Measurements from ENCODE around the gene LPAR4. TPM values are rescaled to one million over a fixed set of nuclear protein-coding genes. Genes with fewer than 3 reads are reported as not detected.

Gene LPAR4
- polyA plus RNA-seq, 2 of the 4 experiments (the other 2 are of a cell fraction), result not detected

DNA sequence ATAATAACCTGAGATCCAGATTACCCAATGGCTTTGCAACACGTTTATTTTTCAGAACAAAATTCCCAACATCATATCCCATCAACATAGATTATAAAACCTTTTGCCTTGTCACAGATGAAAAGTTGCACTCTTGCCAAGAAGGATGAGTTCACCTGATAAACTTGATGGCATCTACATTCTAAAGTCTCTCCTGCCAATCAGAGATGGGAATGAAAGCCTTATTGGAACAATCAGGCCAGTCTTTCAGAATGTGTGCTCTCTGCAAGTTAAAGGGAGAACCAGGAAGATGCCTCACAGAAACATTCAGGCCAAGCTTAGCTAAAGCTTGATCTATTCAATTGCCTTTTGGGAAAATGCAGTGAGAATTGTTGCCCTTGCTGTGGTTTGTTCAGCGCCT lies 1.3 kb downstream of the LPAR4 start:
- POLR2A ChIA-PET, result no interaction called here
- Histone ChIP-seq H3K9me3 (no peaks in the 10 kb centered on the region), H3K4me2 (no peak overlapping the region), H3K27ac (no peak overlapping the region), H3K4me3 (no peak overlapping the region), H3K4me1 (no peaks in the 10 kb centered on the region)
- DNase-seq (ENCODE audit: low read depth in 1 of 2, low spot score in 1 of 2), result no peak
- CTCF ChIA-PET, result no interaction called here
- no peak for ATAC-seq
- FAIRE-seq, result no peak
- TF ChIP-seq MAFK (IDR thresholded peaks at IDR 0.05; ENCODE audit: partially characterized antibody) (no peak), RNF2 (IDR thresholded peaks at IDR 0.05; ENCODE audit: borderline replicate concordance, low read depth) (no peak), HOXA7 (CRISPR knock-in tag; IDR thresholded peaks at IDR 0.05) (no peak), FOSB (CRISPR knock-in tag; IDR thresholded peaks at IDR 0.05) (no peak), JUN (IDR thresholded peaks at IDR 0.05) (no peak), HEYL (CRISPR knock-in tag; IDR thresholded peaks at IDR 0.05) (no peak), ZFP36 (IDR thresholded peaks at IDR 0.05; ENCODE audit: borderline replicate concordance, partially characterized antibody) (no peak), ZSCAN20 (CRISPR knock-in tag; IDR thresholded peaks at IDR 0.05) (no peak), RCOR1 (IDR thresholded peaks at IDR 0.05; ENCODE audit: low read depth, low read length) (no peak), EHMT2 (IDR thresholded peaks at IDR 0.05; ENCODE audit: low read depth) (no peak), ZC3H11A (IDR thresholded peaks at IDR 0.05) (no peak), POLR2AphosphoS2 (conservative IDR thresholded peaks at IDR 0.05; ENCODE audit: low read length) (no peak), TFCP2L1 (CRISPR knock-in tag; IDR thresholded peaks at IDR 0.05) (no peak)
- TF ChIP-seq, protein P1, sequence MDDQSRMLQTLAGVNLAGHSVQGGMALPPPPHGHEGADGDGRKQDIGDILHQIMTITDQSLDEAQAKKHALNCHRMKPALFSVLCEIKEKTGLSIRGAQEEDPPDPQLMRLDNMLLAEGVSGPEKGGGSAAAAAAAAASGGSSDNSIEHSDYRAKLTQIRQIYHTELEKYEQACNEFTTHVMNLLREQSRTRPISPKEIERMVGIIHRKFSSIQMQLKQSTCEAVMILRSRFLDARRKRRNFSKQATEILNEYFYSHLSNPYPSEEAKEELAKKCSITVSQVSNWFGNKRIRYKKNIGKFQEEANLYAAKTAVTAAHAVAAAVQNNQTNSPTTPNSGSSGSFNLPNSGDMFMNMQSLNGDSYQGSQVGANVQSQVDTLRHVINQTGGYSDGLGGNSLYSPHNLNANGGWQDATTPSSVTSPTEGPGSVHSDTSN (IDR thresholded peaks at IDR 0.05), result no peak
- TF ChIP-seq, protein P2, sequence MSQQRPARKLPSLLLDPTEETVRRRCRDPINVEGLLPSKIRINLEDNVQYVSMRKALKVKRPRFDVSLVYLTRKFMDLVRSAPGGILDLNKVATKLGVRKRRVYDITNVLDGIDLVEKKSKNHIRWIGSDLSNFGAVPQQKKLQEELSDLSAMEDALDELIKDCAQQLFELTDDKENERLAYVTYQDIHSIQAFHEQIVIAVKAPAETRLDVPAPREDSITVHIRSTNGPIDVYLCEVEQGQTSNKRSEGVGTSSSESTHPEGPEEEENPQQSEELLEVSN (IDR thresholded peaks at IDR 0.05; ENCODE audit: borderline replicate concordance, low read depth), result no peak
- TF ChIP-seq, protein P3, sequence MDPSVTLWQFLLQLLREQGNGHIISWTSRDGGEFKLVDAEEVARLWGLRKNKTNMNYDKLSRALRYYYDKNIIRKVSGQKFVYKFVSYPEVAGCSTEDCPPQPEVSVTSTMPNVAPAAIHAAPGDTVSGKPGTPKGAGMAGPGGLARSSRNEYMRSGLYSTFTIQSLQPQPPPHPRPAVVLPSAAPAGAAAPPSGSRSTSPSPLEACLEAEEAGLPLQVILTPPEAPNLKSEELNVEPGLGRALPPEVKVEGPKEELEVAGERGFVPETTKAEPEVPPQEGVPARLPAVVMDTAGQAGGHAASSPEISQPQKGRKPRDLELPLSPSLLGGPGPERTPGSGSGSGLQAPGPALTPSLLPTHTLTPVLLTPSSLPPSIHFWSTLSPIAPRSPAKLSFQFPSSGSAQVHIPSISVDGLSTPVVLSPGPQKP (IDR thresholded peaks at IDR 0.05; ENCODE audit: low read depth, low read length), result no peak
- 5% methylated on average over 2 of the region's 2 CpGs for WGBS (ENCODE audit: missing lambda C conversion rate)

DNA sequence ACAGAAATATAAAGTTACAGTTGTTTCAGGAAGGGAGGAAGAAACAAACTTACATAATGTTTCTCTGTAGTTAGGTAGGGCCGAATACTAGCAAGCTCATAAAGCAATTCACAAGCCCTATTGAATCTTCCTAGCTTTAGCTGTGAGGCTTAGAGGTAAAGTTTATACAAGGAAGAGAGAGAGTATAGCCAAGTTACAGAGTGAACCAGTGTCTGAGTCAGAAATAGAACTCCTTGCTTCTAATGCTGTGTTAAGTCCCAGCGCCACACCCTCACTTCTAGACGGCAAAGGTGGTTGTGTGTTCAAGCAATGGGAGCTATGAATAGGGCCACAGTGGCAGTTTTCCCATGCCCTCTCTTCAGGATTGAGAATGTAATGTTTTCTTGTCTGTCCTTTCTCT lies 6.1 kb downstream of the LPAR4 start:
- H3K4me3 ChIP-seq, result no peak overlapping the region
- DNase-seq (ENCODE audit: low read depth in 1 of 2, low spot score in 1 of 2) (no peak), FAIRE-seq (peak; percentile 7), ATAC-seq (no peak)
- H3K4me2 ChIP-seq, result no peak overlapping the region
- no peak overlapping the region for H3K27ac ChIP-seq
- no peaks in the 10 kb centered on the region for H3K4me1 ChIP-seq
- ChIA-PET POLR2A (no interaction called here), CTCF (no interaction called here)
- TF ChIP-seq POLR2A (IDR thresholded peaks at IDR 0.05; ENCODE audit: low read length) (no peak), RAD21 (conservative IDR thresholded peaks at IDR 0.05 in 1 of 2, IDR thresholded peaks at IDR 0.05 in 1 of 2) (no peak), NPAS2 (CRISPR knock-in tag; IDR thresholded peaks at IDR 0.05; ENCODE audit: borderline replicate concordance) (no peak), HOXB5 (CRISPR knock-in tag; IDR thresholded peaks at IDR 0.05) (no peak), SREBF2 (IDR thresholded peaks at IDR 0.05) (no peak), EP300 (IDR thresholded peaks at IDR 0.05) (no peak), TFCP2L1 (CRISPR knock-in tag; IDR thresholded peaks at IDR 0.05) (no peak), GATA3 (IDR thresholded peaks at IDR 0.05; ENCODE audit: borderline replicate concordance) (no peak)
- TF ChIP-seq, protein P4, sequence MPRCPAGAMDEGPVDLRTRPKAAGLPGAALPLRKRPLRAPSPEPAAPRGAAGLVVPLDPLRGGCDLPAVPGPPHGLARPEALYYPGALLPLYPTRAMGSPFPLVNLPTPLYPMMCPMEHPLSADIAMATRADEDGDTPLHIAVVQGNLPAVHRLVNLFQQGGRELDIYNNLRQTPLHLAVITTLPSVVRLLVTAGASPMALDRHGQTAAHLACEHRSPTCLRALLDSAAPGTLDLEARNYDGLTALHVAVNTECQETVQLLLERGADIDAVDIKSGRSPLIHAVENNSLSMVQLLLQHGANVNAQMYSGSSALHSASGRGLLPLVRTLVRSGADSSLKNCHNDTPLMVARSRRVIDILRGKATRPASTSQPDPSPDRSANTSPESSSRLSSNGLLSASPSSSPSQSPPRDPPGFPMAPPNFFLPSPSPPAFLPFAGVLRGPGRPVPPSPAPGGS (IDR thresholded peaks at IDR 0.05), result no peak
- TF ChIP-seq, protein P5, sequence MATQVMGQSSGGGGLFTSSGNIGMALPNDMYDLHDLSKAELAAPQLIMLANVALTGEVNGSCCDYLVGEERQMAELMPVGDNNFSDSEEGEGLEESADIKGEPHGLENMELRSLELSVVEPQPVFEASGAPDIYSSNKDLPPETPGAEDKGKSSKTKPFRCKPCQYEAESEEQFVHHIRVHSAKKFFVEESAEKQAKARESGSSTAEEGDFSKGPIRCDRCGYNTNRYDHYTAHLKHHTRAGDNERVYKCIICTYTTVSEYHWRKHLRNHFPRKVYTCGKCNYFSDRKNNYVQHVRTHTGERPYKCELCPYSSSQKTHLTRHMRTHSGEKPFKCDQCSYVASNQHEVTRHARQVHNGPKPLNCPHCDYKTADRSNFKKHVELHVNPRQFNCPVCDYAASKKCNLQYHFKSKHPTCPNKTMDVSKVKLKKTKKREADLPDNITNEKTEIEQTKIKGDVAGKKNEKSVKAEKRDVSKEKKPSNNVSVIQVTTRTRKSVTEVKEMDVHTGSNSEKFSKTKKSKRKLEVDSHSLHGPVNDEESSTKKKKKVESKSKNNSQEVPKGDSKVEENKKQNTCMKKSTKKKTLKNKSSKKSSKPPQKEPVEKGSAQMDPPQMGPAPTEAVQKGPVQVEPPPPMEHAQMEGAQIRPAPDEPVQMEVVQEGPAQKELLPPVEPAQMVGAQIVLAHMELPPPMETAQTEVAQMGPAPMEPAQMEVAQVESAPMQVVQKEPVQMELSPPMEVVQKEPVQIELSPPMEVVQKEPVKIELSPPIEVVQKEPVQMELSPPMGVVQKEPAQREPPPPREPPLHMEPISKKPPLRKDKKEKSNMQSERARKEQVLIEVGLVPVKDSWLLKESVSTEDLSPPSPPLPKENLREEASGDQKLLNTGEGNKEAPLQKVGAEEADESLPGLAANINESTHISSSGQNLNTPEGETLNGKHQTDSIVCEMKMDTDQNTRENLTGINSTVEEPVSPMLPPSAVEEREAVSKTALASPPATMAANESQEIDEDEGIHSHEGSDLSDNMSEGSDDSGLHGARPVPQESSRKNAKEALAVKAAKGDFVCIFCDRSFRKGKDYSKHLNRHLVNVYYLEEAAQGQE (IDR thresholded peaks at IDR 0.05), result no peak
- no peaks in the 10 kb centered on the region for H3K9me3 ChIP-seq
- WGBS (ENCODE audit: missing lambda C conversion rate), result 16% methylated on average over 3 of the region's 3 CpGs

Data from A549 (cell line).